NCI-H510A treated with DMSO at 0.1 percent for 48 hours (cell line): ENCODE results near the gene NEDD8.
A peak's percentile ranks its signal among the peaks of the same experiment; 100 is the strongest.
"Not testable (repeated sequence)": the region's sequence is repeated elsewhere in the genome, so short reads cannot be mapped to it uniquely, and the experiment has no call there.

Experiments used
- DNase-seq: peaks from one replicate; lab custom pipeline; 2025; lab: John Stamatoyannopoulos, UW

Gene NEDD8

GRCh38 chr14:24247422-24247821, 15.3 kb upstream of the NEDD8 start:
- DNase-seq: no peak

DNA sequence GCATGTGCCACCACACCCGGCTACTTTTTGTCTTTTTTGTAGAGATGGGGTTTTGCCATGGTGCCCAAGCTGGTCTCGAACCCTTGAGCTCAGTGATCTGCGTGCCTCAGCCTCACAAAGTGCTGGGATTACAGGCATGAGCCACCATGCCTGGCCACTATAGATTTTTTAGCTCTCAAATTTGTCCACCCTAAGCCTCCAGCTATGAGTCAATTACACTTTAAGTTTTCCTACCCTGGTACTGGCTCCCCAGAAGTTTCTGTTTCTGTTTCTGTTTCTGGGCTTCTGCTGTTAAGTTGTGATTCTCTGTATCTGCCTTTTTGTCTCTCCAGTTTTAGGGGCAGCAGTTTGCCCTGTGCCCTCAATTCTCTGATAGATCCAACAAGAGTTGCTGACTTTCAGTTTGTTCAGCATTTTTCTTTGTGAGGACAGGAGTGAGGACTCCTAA, 14.6 kb upstream of the NEDD8 start:
- DNase-seq: no peak

- DNase-seq: not testable (repeated sequence)
Observed at GRCh38 chr14:24245350-24245749, 13.2 kb upstream of the NEDD8 start.

DNA sequence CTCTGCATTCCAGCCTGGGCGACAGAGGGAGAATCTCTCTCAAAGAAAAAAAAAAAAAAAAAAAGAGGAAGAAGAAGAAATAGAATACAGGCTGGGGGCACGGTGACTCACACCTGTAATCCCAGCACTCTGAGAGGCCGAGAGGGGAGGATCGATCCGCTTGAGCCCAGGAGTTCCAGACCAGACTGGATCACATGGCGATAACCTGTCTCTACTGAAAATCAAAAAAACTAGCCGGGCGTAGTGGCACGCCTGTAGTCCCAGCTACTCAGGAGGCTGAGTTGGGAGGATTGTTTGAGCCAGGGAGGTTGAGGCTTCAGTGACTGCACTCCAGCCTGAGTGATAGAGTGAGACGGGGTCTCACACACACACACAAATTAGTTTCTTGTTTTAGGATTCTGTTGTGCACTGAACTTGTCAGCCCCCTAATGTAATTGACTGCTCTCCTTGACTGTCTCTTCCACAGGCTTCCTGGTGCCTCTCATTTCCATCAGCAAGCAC, 11.2 kb upstream of the NEDD8 start:
- DNase-seq: peak; percentile 13

- DNase-seq: peak; percentile 97
Observed at GRCh38 chr14:24241829-24242443, 9.8 kb upstream of the NEDD8 start.

- DNase-seq: no peak
Observed at GRCh38 chr14:24240110-24240918, 8.1 kb upstream of the NEDD8 start.

DNA sequence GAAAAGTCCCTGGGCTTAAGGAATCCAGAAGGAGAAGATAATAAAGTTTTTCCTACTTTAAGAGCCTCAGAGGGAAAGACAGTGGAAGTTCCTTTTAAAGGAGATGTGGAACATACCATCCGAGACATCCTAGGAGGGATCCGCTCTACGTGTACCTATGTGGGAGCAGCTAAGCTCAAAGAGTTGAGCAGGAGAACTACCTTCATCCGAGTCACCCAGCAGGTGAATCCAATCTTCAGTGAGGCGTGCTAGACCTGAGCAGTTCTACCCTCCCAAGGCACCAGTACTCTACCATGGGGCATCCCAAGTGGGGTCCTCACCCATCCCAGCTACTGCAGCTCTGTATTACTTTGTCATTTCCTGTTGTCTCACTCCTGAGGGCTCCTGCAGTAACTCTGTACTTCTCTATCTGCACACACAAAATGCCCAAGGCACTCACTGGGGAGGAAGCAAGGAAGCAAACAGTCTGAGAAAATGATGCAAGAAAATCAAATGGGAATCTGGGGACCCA, 6.4 kb upstream of the NEDD8 start:
- no peak for DNase-seq

- DNase-seq: no peak
Observed at GRCh38 chr14:24238123-24238522, 6.0 kb upstream of the NEDD8 start.

DNA sequence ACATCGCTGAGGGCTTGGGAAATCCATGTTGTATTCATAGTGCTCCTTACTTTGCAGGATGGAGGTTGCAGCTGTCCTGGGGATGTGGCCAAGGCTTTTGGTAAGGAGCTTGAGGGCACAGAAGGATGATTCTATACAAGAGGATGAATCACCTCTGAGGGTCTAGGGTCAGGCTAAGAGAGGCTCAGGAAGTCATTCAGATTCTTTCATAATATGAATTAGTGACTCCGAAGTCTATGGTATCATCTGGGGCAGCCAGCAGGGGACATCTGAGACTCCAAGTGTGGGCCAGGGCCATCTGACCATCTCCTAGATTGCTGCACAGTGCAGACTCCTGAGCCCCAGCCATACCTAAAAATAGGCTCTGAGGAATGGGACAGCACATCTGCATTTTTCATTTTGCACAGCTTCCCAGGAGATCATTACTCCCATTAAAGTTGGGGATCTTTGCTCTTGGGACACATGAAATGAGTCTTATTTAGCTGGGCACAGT, 5.3 kb upstream of the NEDD8 start:
- no peak for DNase-seq

GRCh38 chr14:24236689-24237462, 4.7 kb upstream of the NEDD8 start:
- DNase-seq: no peak

- DNase-seq: no peak
Observed at GRCh38 chr14:24235804-24236688, 3.9 kb upstream of the NEDD8 start.

GRCh38 chr14:24234095-24235005, 2.2 kb upstream of the NEDD8 start:
- no peak for DNase-seq

GRCh38 chr14:24233538-24233866, 1.3 kb upstream of the NEDD8 start:
- no peak for DNase-seq

DNA sequence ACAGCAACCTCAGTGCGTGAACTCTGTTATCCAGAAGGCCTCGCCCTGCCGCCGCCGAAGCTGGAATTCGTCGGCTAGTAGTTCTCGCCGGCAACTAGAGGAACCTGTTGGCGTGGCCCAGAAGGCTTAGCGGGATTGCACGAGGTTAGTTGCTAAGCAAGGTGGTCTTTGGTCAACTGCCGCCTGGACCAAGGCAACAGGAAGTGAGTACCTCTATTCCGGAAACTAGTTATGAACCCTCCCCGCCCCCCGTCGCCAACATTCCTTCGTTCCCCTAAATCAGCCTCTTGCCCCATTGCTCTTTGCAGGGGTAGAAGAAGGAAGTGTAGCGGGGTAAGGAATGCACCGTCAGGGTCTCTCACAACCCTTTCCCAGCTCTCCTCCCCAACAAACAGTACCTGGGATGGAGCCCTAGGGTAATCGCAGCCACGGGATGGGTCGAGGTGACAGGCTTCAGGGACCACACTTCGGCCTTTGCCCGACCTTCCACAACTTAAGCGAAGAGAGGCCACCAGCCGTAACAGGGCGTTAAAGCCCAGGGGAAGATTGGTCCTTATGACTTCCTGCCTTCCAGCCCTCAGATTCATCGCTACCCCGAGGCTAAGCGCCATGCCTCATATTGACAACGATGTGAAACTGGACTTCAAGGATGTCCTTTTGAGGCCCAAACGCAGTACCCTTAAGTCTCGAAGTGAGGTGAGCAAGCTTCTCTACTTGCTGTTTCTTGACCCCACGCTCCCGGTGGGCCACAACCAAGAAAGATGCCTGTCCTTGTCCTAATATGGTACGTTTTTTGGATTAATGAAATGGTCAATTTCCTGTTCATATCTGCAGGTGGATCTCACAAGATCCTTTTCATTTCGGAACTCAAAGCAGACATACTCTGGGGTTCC, 724 bp upstream of the NEDD8 start, which contains the start of gene GMPR2:
Gene GMPR2, plus strand, starts transcription at position 285 of the 893 bp plus-strand sequence. Its CDS starts 325 bp downstream, at position 610.
- DNase-seq: no peak

DNA sequence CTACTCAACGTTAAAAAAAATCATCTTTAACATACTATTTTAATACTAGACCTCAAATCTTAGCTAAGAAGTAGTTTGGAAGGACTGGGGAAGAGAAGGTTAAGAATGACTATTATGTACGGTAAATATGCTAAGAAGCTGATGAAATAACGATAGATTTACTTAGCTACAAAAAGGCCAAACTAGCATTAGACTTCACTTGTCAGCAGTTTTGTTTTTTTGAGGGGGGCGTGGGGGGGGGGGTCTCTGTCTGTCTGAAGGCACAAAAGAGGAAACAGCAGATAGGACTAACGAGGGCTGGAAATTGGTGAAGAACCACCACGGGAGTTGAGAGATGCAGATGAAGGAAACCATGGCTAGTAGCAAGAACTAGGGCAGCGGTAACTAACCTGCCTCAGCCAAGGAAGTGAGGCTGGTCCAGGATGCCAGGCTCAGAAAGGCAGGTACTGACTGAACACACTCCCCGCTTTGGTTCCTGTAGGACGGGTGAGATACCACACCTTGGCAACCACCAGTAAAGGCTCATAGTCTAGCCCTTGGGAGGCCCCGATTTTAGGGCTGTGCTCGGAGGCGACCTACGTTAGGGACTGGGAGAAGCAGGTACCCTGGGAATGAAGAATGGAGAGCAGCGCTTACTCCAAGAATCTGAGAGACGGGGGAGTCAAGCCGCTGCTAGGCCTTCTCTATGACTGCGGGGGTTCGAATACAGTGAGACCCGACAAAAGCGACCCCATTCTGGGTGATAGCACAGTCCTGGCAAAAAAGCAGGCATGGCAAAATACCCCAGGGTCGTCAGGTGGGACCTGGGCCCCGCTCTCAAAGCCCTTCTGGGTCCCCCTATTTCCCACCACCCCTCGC, 675 bp downstream of the NEDD8 start:
- DNase-seq: no peak

GRCh38 chr14:24228902-24229301, 3.3 kb downstream of the NEDD8 start:
- no peak for DNase-seq

- DNase-seq: no peak
Observed at GRCh38 chr14:24226473-24226872, 5.7 kb downstream of the NEDD8 start.

DNA sequence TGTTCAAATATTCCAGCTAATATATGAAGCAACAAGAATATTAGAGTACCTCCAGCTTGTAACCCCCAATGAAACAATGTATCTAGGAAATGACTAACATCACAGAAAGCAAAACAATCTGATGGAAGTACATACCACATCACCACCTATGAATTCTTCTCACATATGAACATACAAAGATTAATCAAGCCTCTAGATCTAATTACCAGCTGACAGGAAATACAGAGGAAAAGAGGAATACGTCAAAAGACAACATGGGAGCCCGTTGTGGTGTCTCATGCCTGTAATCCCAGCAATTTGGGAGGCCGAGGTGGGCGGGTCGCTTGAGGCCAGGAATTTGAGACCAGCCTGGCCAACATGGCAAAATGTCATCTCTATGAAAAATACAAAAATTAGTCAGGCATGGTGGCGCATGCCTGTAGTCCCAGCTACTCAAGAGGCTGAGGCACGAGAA, 7.5 kb downstream of the NEDD8 start:
- no peak for DNase-seq
